Thoracic aorta (tissue), 2 donors: ENCODE results near the gene KMT2D. TPM values are rescaled to one million over a fixed set of nuclear protein-coding genes. Genes with fewer than 3 reads are reported as not detected.
A peak's percentile ranks its signal among the peaks of the same experiment; 100 is the strongest.

Source experiments
- ATAC-seq: fragments of 150-250 bp; one replicate; pipeline ENCODE4 v1.8.0; 2017; ENCODE audit warnings: low read depth; ENCODE audit not compliant: insufficient number of reproducible peaks, low FRiP score
- DNase-seq: peaks from one replicate; pipeline ENCODE4 v3.0.0-alpha.2; 2020; ENCODE audit warnings: low spot score
- H3K27ac ChIP-seq, 2 donors: fragments of 200-600 bp; sonication (generic); 1 replicate in 1 of 2; 2 replicates in 1 of 2; pipeline ENCODE4 v1.5.1; 2016; ENCODE audit warnings: mild to moderate bottlenecking in 2 of 2, moderate library complexity in 2 of 2
- H3K27me3 ChIP-seq: fragments of 200-600 bp; sonication (generic); replicated peaks from 2 replicates; pipeline ENCODE4 v1.6.0; 2016; ENCODE audit warnings: mild to moderate bottlenecking; ENCODE audit not compliant: insufficient read depth
- H3K36me3 ChIP-seq: fragments of 200-600 bp; sonication (generic); one replicate; pipeline ENCODE4 v1.5.1; 2016
- H3K4me1 ChIP-seq, 2 donors: fragments of 200-600 bp; sonication (generic); 1 replicate in 1 of 2; 2 replicates in 1 of 2; pipeline versions ENCODE4 v1.5.1 to v1.6.0; 2016; ENCODE audit warnings: low read depth in 2 of 2, mild to moderate bottlenecking in 1 of 2; ENCODE audit not compliant: control insufficient read depth in 1 of 2
- H3K4me3 ChIP-seq: fragments of 200-600 bp; sonication (generic); 2 replicates; pipeline ENCODE4 v1.5.1; 2016; ENCODE audit warnings: mild to moderate bottlenecking
- H3K9me3 ChIP-seq: fragments of 200-600 bp; sonication (generic); 2 replicates; pipeline ENCODE4 v1.5.1; 2016
- total RNA-seq, 2 donors: library from RNA; depleted of rRNA; stranded (reverse); fragments of >200 nt; gene quantifications; one replicate each; pipeline versions ENCODE4 v1.1.0 to v1.2.3, GENCODE V29; 2016
- TF ChIP-seq, protein P1 (sequence below): fragments of 200-600 bp; sonication (generic); IDR thresholded peaks from one replicate; pipeline ENCODE4 v1.5.1; 2019; ENCODE audit warnings: antibody characterized with exemption

KMT2D gene
- total RNA-seq, 2 donors from 2014 or later = 56.5 to 101 TPM

GRCh38 chr12:49094975-49095365, 34.4 kb upstream of the KMT2D start:
- peaks cover 8% of the 10 kb centered on the region for H3K27me3 ChIP-seq
- no peak overlapping the region for H3K27ac ChIP-seq
- no peak overlapping the region for H3K4me3 ChIP-seq
- peaks cover 28 to 46% of the 10 kb centered on the region in 2 donors for H3K4me1 ChIP-seq
- peaks cover 27% of the 10 kb centered on the region for H3K36me3 ChIP-seq
- TF ChIP-seq, protein P1, sequence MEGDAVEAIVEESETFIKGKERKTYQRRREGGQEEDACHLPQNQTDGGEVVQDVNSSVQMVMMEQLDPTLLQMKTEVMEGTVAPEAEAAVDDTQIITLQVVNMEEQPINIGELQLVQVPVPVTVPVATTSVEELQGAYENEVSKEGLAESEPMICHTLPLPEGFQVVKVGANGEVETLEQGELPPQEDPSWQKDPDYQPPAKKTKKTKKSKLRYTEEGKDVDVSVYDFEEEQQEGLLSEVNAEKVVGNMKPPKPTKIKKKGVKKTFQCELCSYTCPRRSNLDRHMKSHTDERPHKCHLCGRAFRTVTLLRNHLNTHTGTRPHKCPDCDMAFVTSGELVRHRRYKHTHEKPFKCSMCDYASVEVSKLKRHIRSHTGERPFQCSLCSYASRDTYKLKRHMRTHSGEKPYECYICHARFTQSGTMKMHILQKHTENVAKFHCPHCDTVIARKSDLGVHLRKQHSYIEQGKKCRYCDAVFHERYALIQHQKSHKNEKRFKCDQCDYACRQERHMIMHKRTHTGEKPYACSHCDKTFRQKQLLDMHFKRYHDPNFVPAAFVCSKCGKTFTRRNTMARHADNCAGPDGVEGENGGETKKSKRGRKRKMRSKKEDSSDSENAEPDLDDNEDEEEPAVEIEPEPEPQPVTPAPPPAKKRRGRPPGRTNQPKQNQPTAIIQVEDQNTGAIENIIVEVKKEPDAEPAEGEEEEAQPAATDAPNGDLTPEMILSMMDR = no peak
- ATAC-seq (no peak), DNase-seq (no peak)
- H3K9me3 ChIP-seq = no peaks in the 10 kb centered on the region

GRCh38 chr12:49094160-49094974, 33.8 kb upstream of the KMT2D start, which contains the start of gene DHH:
TSS of gene DHH (minus strand) at chr12:49094801. CDS start at chr12:49094512, 289 bp downstream.
- Histone ChIP-seq H3K36me3 (peaks cover 21% of the 10 kb centered on the region), H3K27ac (no peak within 1 kb of the TSS), H3K9me3 (no peaks in the 10 kb centered on the region), H3K4me1 (peaks cover 32 to 50% of the 10 kb centered on the region in 2 donors), H3K4me3 (peak within 1 kb of the TSS; percentile 53), H3K27me3 (peaks cover 8% of the 10 kb centered on the region)
- DNase-seq (no peak), ATAC-seq (no peak)
- TF ChIP-seq, protein P1 = no peak

DNA sequence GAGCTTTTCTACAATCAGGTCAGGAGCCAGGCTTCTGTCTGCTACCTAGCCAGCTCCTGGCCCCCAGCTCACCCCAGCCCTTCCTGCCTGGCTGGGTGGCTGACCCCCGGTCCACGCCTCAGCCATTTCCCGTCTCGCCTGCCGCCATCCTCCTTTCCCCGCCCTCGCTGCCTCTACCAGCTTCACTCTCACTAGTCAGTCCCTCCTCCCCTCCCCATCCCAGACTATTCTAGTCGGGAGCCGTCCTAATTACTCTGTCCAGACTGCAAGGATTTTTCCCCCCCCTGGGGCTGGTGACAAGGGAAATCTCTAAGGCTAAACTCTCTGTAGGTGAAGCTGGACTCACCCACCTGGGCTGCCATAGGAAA, 33.2 kb upstream of the KMT2D start:
- Histone ChIP-seq H3K36me3 (peaks cover 16% of the 10 kb centered on the region), H3K4me1 (peaks cover 32 to 51% of the 10 kb centered on the region in 2 donors), H3K27me3 (peaks cover 8% of the 10 kb centered on the region), H3K9me3 (no peaks in the 10 kb centered on the region), H3K4me3 (peak overlapping the region; percentile 53), H3K27ac (no peak overlapping the region)
- DNase-seq (no peak), ATAC-seq (no peak)
- TF ChIP-seq, protein P1 = no peak

GRCh38 chr12:49092816-49093406, 32.3 kb upstream of the KMT2D start:
- Histone ChIP-seq H3K36me3 (peaks cover 9% of the 10 kb centered on the region), H3K4me1 (peaks cover 32 to 56% of the 10 kb centered on the region in 2 donors), H3K27ac (no peak overlapping the region), H3K9me3 (no peaks in the 10 kb centered on the region), H3K27me3 (peaks cover 8% of the 10 kb centered on the region), H3K4me3 (no peak overlapping the region)
- no peak for ATAC-seq
- DNase-seq = no peak
- TF ChIP-seq, protein P1 = no peak

DNA sequence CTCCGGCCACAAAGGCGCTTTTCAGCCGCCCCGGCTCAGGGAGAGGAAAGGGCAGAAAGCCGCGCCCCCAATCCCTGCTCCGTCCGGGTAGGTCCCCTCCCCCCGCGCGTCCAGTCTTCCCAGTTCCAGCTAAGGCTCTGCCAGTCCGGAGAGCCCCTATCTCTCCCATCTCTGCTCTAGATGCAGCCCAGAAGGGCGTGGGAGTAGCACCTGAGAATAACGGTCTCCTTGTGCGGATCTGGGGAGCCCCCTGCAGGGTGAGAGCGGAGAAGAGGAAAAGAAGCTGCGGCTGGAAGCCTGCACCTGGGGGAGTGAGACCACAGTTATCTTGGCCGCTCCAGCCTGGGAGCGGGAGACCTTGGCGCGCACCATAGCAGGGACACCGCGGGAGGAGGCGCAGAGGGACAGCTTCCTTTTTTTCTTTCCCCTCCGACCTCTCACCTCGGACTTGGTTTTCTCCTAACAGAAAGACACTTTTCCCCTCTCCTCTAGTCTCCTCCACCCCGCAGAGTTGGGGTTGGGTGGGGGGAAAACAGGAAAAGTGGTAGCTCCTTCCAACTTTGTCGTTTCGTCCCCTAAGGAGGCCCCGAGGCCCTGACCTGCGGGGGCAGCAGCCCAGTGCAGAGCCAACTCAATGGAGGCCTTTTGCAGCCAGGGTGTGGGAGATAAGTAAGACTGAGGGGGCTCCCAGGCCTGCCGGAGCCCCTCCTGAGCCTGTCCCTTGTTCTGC, 31.7 kb upstream of the KMT2D start:
- TF ChIP-seq, protein P1 = peak; percentile 20
- DNase-seq (no peak), ATAC-seq (no peak)
- Histone ChIP-seq H3K27ac (no peak overlapping the region), H3K4me3 (peak overlapping the region; percentile 50), H3K4me1 (peaks cover 32 to 56% of the 10 kb centered on the region in 2 donors), H3K27me3 (peaks cover 8% of the 10 kb centered on the region), H3K36me3 (peaks cover 3% of the 10 kb centered on the region), H3K9me3 (no peaks in the 10 kb centered on the region)
